Activated naive CD8-positive, alpha-beta T cell (primary cell): ENCODE data around the gene ARIH1.

Experiments used
- H3K27ac Mint-ChIP-seq: one replicate; pipeline ENCODE4 v1.8.0; 2021; ENCODE audit warnings: mixed read lengths
- H3K27me3 Mint-ChIP-seq: one replicate; pipeline ENCODE4 v1.8.0; 2021; ENCODE audit warnings: mixed read lengths
- H3K36me3 Mint-ChIP-seq: one replicate; pipeline ENCODE4 v1.8.0; 2021; ENCODE audit warnings: mixed read lengths
- H3K4me1 Mint-ChIP-seq: one replicate; pipeline ENCODE4 v1.8.0; 2021; ENCODE audit warnings: low read depth, mixed read lengths
- H3K4me3 Mint-ChIP-seq: one replicate; pipeline ENCODE4 v1.8.0; 2021; ENCODE audit warnings: mild to moderate bottlenecking, mixed read lengths
- H3K9me3 Mint-ChIP-seq: one replicate; pipeline ENCODE4 v1.8.0; 2021; ENCODE audit warnings: low read depth, mixed read lengths

ARIH1 gene

DNA sequence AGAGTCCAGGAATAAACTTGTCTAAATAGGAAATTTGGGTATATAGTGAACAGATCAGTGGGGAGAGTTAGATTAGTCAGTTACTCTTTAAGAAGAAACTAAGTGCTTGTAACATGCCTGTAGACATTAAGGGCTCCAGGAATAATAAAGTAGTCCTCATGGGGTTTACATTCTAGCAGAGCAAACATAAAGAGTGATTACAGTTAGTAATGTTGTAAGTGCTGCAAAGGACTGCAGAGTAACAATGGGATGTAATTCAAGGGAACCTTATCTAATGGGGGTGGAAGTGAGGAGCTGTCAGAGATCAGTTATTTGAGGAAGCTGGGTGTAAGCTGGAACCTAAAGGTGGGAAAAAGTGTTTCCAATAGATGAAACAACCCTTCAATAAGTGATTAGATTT is 67.5 kb downstream of the ARIH1 start:
- peak overlapping the region; percentile 18 for H3K27ac Mint-ChIP-seq
- H3K4me3 Mint-ChIP-seq, result no peak overlapping the region
- H3K4me1 Mint-ChIP-seq, result peaks cover 41% of the 10 kb centered on the region
- H3K9me3 Mint-ChIP-seq, result no peaks in the 10 kb centered on the region
- H3K27me3 Mint-ChIP-seq, result no peaks in the 10 kb centered on the region
- H3K36me3 Mint-ChIP-seq, result peaks cover 25% of the 10 kb centered on the region

GRCh38 chr15:72545156-72545555 is 71.0 kb downstream of the ARIH1 start:
- peaks cover 37% of the 10 kb centered on the region for H3K4me1 Mint-ChIP-seq
- H3K27ac Mint-ChIP-seq, result no peak overlapping the region
- no peak overlapping the region for H3K4me3 Mint-ChIP-seq
- H3K27me3 Mint-ChIP-seq, result no peaks in the 10 kb centered on the region
- H3K9me3 Mint-ChIP-seq, result no peaks in the 10 kb centered on the region
- peaks cover 18% of the 10 kb centered on the region for H3K36me3 Mint-ChIP-seq

DNA sequence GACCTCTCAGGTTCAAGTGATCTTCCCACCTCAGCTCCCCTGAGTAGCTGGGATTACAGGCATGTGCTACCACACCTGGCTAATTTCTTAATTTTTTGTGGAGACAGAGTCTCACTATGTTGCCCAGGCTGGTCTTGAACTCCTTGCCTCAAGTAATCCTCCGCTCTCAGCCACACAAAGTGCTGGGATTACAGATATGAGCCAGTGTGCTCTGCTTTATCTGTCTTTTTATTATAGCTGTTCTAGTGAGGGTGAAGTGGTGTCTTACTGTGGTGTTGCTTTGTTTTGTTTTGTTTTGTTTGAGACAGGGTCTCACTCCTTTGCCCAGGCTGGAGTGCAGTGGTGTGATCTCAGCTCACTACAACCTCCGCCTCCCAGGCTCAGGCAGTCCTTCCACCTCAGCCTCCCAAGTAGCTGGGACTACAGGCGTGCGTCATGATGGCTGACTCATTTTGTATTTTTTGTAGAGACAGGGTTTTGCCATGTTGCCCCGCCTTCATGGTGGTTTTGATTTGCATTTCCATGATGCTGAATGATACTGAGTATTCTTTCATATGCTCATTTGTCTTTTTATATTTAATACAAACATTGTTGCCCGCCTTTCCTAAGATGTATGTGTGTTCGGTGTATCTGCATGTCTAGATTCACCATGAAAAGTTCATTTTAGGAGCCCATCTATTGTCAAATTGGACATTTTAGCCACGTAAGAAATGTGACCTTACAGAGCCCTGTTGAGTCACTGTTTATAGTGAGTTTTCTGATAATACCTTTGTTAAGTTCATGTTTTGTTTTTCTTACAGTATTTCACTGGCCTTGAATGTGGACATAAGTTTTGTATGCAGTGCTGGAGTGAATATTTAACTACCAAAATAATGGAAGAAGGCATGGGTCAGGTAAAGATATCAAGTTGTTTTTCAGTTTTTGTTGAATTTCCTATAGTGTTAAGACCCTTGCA is 80.6 kb downstream of the ARIH1 start:
- peaks cover 8% of the 10 kb centered on the region for H3K36me3 Mint-ChIP-seq
- peaks cover 33% of the 10 kb centered on the region for H3K4me1 Mint-ChIP-seq
- H3K9me3 Mint-ChIP-seq, result no peaks in the 10 kb centered on the region
- H3K4me3 Mint-ChIP-seq, result no peak overlapping the region
- H3K27me3 Mint-ChIP-seq, result no peaks in the 10 kb centered on the region
- H3K27ac Mint-ChIP-seq, result peak overlapping the region; percentile 78

- peaks cover 8% of the 10 kb centered on the region for H3K36me3 Mint-ChIP-seq
- H3K4me3 Mint-ChIP-seq, result no peak overlapping the region
- no peaks in the 10 kb centered on the region for H3K9me3 Mint-ChIP-seq
- peaks cover 18% of the 10 kb centered on the region for H3K4me1 Mint-ChIP-seq
- H3K27me3 Mint-ChIP-seq, result no peaks in the 10 kb centered on the region
- no peak overlapping the region for H3K27ac Mint-ChIP-seq
These were observed 85.7 kb downstream of the ARIH1 start for GRCh38 chr15:72559781-72560180.

DNA sequence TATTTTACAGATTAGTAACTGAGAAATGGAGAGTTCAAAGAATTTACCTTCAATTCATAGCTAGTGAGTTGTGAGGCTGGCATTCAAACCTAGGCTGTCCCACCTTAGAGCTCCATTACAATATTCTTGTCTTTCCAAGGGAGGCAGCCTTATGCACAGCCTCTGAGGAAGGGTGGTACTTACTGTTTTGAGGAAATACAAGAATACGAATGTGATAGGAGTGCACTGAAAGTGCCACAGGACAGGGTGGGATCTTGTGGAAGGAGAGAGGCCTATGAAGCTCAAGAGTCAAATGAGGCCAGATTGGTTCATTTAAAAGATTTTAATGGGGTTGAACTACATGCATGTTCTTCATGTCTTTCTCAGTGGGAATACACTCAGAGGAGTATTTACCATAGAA is 86.3 kb downstream of the ARIH1 start:
- Mint-ChIP-seq H3K27me3 (no peaks in the 10 kb centered on the region), H3K36me3 (peaks cover 8% of the 10 kb centered on the region), H3K9me3 (no peaks in the 10 kb centered on the region), H3K4me3 (no peak overlapping the region), H3K27ac (no peak overlapping the region), H3K4me1 (peaks cover 12% of the 10 kb centered on the region)

DNA sequence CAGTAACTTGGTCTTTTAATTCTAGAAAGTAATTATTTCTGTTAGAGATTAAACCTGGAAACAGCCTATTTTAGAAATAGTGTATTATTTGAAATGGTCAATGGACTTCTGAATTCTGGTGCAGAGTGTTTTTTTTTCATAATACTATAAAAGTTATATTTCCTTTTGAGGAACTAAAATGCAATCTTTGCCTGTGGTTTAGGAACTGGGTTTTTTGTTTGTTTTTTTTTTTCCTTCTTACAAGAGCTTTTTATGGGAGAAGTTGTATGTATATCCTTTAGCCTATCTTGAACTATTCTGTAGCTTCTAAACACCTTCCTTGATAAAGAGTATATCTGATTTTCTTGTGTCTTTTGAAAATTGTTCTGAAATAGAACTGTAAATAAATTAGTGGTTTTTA is 88.3 kb downstream of the ARIH1 start:
- peaks cover 3% of the 10 kb centered on the region for H3K4me1 Mint-ChIP-seq
- no peaks in the 10 kb centered on the region for H3K9me3 Mint-ChIP-seq
- H3K27ac Mint-ChIP-seq, result no peak overlapping the region
- H3K27me3 Mint-ChIP-seq, result no peaks in the 10 kb centered on the region
- H3K36me3 Mint-ChIP-seq, result peaks cover 5% of the 10 kb centered on the region
- no peak overlapping the region for H3K4me3 Mint-ChIP-seq

DNA sequence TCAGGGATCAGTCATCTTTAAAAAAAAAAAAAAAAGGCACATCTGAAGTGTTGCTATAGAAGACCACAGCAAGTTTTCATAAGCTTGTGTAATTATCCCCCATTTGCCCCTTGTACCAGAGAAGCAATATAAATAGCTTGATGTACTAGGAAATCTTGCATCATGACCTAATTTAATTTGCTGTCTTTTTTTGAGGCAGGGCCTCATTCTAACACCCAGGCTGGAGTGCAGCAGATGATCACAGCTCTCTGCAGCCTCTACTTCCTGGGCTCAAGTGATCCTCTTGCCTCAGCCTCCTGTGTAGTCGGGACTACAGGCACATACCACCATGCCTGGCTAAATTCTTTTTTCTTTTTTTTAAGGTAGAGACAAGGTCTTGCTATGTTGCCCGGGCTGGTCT is 88.7 kb downstream of the ARIH1 start:
- peaks cover 5% of the 10 kb centered on the region for H3K36me3 Mint-ChIP-seq
- no peak overlapping the region for H3K4me3 Mint-ChIP-seq
- H3K27ac Mint-ChIP-seq, result no peak overlapping the region

GRCh38 chr15:72564091-72564490 is 90.0 kb downstream of the ARIH1 start:
- H3K9me3 Mint-ChIP-seq, result no peaks in the 10 kb centered on the region
- peaks cover 2% of the 10 kb centered on the region for H3K36me3 Mint-ChIP-seq
- H3K27me3 Mint-ChIP-seq, result no peaks in the 10 kb centered on the region
- no peaks in the 10 kb centered on the region for H3K4me1 Mint-ChIP-seq
- no peak overlapping the region for H3K4me3 Mint-ChIP-seq
- peak overlapping the region; percentile 8 for H3K27ac Mint-ChIP-seq

More for the DNA sequence above, 88.7 kb downstream of the ARIH1 start:
- H3K4me1 Mint-ChIP-seq, result no peaks in the 10 kb centered on the region
- no peaks in the 10 kb centered on the region for H3K9me3 Mint-ChIP-seq
- H3K27me3 Mint-ChIP-seq, result no peaks in the 10 kb centered on the region

- H3K36me3 Mint-ChIP-seq, result peaks cover 2% of the 10 kb centered on the region
- no peak overlapping the region for H3K27ac Mint-ChIP-seq
- H3K4me3 Mint-ChIP-seq, result no peak overlapping the region
- no peaks in the 10 kb centered on the region for H3K4me1 Mint-ChIP-seq
- H3K27me3 Mint-ChIP-seq, result no peaks in the 10 kb centered on the region
- no peaks in the 10 kb centered on the region for H3K9me3 Mint-ChIP-seq
These were observed 92.8 kb downstream of the ARIH1 start for GRCh38 chr15:72566973-72567372.

DNA sequence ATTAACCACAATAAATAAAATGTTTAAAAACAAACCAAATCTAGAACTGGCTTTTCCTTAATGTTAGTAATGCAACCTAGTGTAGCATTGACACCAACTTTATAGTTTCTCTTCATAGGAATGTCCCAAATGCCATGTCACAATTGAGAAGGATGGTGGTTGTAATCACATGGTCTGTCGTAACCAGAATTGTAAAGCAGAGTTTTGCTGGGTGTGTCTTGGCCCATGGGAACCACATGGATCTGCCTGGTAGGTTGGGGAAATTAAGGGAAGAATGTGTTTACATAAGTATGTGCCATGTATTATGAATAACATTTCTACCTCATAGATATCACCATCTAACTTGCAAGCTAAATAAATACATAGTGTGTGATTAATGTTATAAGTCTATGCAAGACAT is 95.9 kb downstream of the ARIH1 start:
- Mint-ChIP-seq H3K4me3 (no peak overlapping the region), H3K27me3 (no peaks in the 10 kb centered on the region), H3K4me1 (no peaks in the 10 kb centered on the region), H3K9me3 (no peaks in the 10 kb centered on the region), H3K27ac (no peak overlapping the region), H3K36me3 (peaks cover 3% of the 10 kb centered on the region)

GRCh38 chr15:72579814-72580213 is 105.7 kb downstream of the ARIH1 start:
- Mint-ChIP-seq H3K36me3 (peaks cover 25% of the 10 kb centered on the region), H3K9me3 (no peaks in the 10 kb centered on the region), H3K4me3 (no peak overlapping the region), H3K27ac (peak overlapping the region; percentile 24), H3K27me3 (no peaks in the 10 kb centered on the region), H3K4me1 (no peaks in the 10 kb centered on the region)

GRCh38 chr15:72584006-72584405 is 109.9 kb downstream of the ARIH1 start:
- Mint-ChIP-seq H3K9me3 (no peaks in the 10 kb centered on the region), H3K4me1 (peaks cover 2% of the 10 kb centered on the region), H3K27ac (no peak overlapping the region), H3K27me3 (no peaks in the 10 kb centered on the region), H3K36me3 (peaks cover 12% of the 10 kb centered on the region), H3K4me3 (no peak overlapping the region)

DNA sequence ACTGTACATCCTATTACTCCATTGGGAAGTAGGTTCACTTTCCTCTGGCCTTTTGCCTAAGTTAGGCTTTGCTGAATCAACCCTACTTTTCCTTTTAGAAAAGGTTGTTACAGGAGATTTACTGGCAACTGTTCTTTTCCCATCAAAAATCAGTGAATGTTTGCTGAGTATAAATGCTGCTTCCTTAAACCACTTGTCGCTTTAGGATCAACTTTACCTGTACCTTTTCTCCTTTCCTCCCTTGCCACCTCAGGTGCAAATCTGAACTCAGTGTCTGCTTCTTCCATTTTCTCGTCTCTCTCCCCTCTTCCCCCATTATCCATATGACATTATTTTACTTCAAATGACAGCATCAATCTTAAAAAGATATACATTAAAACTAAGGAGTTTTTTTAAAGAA is 110.9 kb downstream of the ARIH1 start:
- peaks cover 2% of the 10 kb centered on the region for H3K4me1 Mint-ChIP-seq
- peaks cover 5% of the 10 kb centered on the region for H3K36me3 Mint-ChIP-seq
- no peaks in the 10 kb centered on the region for H3K9me3 Mint-ChIP-seq
- H3K27ac Mint-ChIP-seq, result no peak overlapping the region
- H3K27me3 Mint-ChIP-seq, result no peaks in the 10 kb centered on the region
- no peak overlapping the region for H3K4me3 Mint-ChIP-seq

GRCh38 chr15:72585476-72586058 is 111.4 kb downstream of the ARIH1 start:
- Mint-ChIP-seq H3K27ac (peak overlapping the region; percentile 19), H3K4me1 (peaks cover 2% of the 10 kb centered on the region), H3K36me3 (peaks cover 2% of the 10 kb centered on the region), H3K27me3 (no peaks in the 10 kb centered on the region), H3K4me3 (no peak overlapping the region), H3K9me3 (no peaks in the 10 kb centered on the region)

DNA sequence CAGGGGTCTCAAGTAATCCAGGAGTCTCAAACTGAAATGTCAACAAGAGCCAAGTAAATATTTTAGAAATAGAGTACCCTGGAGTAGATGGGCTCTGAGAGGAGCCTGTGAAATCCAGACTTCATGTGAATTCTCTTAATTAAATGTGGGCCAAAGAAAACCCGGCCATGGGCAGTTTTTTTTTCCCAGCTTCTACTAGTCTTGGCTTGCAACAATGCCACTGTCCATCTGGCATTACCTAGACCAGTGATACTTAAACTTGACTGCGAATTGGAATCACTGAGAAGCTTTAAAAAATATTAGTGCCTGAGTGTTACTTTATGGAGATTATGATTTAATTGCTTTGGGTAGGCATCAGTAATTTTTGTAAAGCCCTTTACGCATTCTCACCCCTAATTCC is 114.0 kb downstream of the ARIH1 start:
- Mint-ChIP-seq H3K4me1 (peaks cover 2% of the 10 kb centered on the region), H3K9me3 (no peaks in the 10 kb centered on the region), H3K36me3 (peaks cover 2% of the 10 kb centered on the region), H3K27me3 (no peaks in the 10 kb centered on the region), H3K27ac (no peak overlapping the region), H3K4me3 (no peak overlapping the region)
